NOMO-1 (cell line): ENCODE results near the gene TCIRG1.
A peak's percentile ranks its signal among the peaks of the same experiment; 100 is the strongest.
"Not testable (repeated sequence)": the region's sequence is repeated elsewhere in the genome, so short reads cannot be mapped to it uniquely, and the experiment has no call there.

ENCODE experiments used
- DNase-seq, 2 experiments: peaks; one replicate each; lab custom pipeline; 2025; ENCODE audit not compliant: unreplicated experiment in 2 of 2; lab: John Stamatoyannopoulos, UW

The TCIRG1 gene

DNA sequence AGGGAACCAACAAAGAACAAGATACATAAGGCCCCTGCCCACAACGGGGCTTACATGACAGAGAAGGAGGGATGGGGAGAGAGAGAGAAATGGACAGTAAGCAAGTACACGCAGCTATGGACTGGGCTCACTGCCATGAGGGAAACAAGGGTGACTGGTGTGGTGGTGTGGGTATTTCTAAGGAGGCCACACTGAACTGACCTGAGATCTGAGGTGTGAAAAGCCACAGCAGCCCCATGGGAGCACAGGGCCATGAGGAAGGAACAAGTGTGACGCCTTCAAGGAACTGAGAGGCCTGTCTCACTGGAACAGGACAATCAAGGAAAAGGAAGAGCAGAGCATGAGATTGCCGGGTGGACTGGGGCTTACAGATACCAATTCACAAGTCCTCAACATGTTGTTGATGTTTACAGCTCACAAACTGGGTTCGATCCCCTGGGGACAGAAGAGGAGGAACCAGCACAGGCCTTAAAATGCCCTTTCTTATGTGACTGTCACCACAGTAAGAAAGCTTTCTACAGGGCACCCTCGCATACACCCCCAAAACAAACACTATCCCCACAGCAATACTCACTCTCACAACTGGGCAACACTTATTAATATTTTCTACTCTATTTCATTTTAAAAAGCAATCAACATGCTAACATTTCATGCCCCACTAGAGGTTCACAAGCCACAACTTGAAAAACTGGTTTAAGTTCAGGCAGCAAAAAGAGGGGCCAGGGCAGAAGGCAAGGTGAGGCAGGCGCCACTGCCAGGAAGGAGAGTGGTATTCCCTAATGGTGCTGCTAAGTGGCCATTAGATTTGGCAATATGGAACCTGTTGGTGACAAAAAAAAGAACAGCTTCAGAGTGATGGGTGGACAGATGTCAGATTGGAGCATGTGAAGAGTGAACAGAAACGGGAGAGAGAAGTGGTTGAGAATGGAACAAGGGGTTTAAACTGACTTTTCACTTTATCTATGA lies 39.1 kb downstream of the TCIRG1 start:
- DNase-seq: no peak

GRCh38 chr11:68080860-68081259 lies 42.0 kb downstream of the TCIRG1 start:
- no peak for DNase-seq

- DNase-seq: no peak
These were observed 42.9 kb downstream of the TCIRG1 start for GRCh38 chr11:68081691-68082090.

- no peak for DNase-seq
These were observed 43.7 kb downstream of the TCIRG1 start for GRCh38 chr11:68082481-68082880.

DNA sequence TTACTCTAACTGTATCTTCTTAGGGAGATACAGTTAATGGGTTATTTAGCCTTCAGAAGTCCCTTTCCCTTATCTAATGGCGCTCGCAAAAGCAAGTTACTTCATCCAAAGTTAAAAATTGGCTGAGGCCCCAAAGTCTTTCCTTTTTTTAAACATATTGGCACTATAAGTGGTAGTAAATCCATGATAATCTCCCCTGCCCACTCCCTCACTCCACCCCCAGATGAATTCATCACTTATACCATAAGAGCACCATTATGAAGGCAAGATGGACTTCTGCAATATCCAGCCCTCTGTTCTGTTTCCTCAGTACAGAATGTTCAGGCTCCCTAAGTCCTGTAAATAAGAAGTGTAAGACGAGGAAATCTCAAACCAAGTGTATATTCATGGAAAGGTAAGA lies 44.7 kb downstream of the TCIRG1 start:
- DNase-seq: no peak

DNA sequence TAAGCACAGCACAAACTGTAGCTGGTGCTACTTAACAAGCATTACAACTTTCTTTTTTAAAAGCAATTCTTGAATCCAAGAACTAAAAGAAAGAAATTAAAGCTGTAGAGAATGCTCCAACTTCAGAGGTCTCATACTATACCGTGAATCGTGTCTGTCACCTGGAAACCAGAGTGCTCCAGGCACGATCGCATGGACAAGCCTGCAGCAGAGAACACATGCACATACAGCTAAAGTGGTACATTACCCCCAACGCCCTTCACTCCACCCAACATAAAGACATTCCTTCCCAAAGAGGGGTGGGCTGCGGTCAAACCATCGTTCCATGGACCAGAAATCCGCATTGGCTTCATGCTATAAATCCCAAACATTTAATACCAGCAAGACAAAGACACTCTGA lies 50.9 kb downstream of the TCIRG1 start:
- DNase-seq: no peak

- no peak for DNase-seq
These were observed 51.5 kb downstream of the TCIRG1 start for GRCh38 chr11:68090287-68090686.

GRCh38 chr11:68090706-68091105 lies 51.9 kb downstream of the TCIRG1 start:
- peak; percentile 14 to 39 for DNase-seq

DNA sequence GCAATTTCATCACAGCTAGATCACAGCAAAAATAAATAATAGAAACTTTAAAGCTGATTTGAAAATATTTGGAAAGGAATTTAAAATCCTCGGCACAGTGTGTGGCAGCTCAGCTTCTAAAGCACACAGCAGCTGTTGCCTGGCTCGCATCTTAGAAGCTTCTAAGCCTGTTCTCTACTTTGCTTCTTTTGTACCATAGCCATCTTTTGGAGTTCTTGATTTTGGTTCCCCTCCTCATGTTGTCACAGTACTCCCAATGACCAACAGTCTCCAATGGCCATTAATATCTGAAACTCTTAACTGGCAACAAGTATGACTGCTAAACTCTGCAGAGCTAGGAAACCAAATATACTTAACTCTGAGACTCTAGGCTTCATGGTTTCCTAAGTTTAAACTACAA lies 53.6 kb downstream of the TCIRG1 start:
- DNase-seq: no peak

DNA sequence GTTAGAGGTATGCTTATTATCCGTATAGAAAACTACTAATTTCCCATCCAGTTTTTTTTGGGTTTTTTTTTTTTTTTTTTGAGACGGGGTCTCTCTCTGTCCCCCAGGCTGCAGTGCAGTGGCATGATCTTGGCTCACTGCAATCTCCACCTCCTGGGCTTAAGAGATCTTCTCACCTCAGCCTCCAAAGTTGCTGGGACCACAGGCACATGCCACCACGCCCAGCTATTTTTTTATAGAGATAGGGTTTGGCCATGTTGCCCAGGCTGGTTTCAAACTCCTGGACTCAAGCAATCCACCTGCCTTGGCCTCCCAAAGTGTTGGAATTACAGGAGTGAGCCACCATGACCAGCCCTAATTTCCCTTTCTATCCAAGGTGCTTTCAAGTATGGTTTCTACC lies 54.1 kb downstream of the TCIRG1 start:
- DNase-seq: not testable (repeated sequence)

DNA sequence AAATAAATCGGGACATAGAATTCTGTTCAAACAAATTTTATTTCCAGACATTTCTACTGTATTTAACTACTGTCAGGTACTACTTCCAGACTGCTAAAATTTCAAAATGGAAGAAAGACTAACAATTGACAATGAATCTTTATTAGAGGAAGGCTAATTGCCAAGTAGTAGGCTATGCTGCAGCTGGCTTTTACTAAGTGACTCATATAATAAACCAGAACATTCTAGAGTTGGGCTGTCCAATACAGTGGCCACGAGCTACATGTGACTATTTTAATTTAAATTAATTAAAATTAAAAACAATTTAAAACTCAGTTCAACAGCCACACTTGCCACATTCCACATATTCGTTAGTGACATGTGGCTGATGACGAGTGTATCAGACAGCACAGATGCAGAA lies 54.7 kb downstream of the TCIRG1 start:
- no peak for DNase-seq

- no peak for DNase-seq
These were observed 58.1 kb downstream of the TCIRG1 start for GRCh38 chr11:68096962-68097361.

DNA sequence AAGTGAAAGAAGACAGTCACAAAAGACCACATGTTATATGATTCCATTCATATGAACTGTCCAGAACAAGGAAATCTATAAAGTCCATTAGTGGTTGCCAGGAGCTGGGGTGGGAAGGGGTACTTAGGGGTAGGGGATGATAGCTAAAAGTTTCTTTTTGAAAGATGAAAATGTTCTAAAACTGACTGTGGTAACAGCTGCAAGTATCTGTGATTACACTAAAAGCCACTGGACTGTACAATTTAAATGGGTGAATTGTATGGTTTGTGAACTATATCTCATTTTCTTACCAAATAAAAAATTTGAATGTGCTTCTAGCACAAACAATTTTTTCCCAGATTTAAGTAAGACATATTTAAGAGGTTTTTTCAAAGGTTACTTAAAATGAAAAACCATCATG lies 60.2 kb downstream of the TCIRG1 start:
- DNase-seq: no peak

- no peak for DNase-seq
These were observed 60.9 kb downstream of the TCIRG1 start for GRCh38 chr11:68099474-68100405.
